NT2/D1 (cell line): ENCODE measurements around the gene DNAJC5G.

ENCODE experiments used
- SUZ12 ChIP-seq: IDR thresholded peaks from 2 replicates; pipeline ENCODE4 v1.6.1; 2011; ENCODE audit not compliant: insufficient read length, insufficient read depth; ENCODE audit errors: extremely low read depth
- YY1 ChIP-seq: IDR thresholded peaks from 2 replicates; pipeline ENCODE4 v1.6.1; 2011; ENCODE audit not compliant: insufficient read length, insufficient read depth

DNA sequence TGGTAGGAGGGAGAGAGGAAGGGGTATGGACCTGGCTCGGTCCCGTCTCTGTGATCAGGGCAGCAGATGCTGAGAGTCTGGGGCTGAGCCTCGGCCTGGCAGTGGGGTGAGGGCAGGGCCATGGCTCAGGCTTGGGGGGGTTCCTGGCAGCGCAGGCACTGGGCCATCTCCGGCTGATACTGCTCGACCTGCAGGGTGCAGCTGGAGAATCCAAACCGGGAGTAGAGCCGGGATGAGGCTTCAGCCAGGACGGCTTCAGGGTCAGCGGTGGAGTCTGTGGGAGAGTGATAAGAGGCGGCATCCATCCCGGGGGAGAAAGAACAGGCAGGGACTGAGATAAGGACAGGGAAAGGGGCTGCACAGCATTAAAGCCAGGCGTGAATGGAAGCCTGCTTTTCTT lies 20.0 kb upstream of the DNAJC5G start:
- TF ChIP-seq SUZ12 (no peak), YY1 (no peak)
